ENCODE measurements around the gene SMG1. TPM values are rescaled to one million over a fixed set of nuclear protein-coding genes. Genes with fewer than 3 reads are reported as not detected.

Gene SMG1
- total RNA-seq, 1 experiment from 2014 or later: 96.4 TPM

GRCh38 chr16:18834864-18835263, 91.3 kb downstream of the SMG1 start:
- no peak overlapping the region for H2BK120ac ChIP-seq (ENCODE audit: low read depth, low read length, poor library complexity, severe bottlenecking)
- H3K27ac Mint-ChIP-seq: no peak overlapping the region
- no peak overlapping the region for H4K91ac ChIP-seq (ENCODE audit: insufficient read length, low read depth, low read length)
- no peak overlapping the region for H2BK12ac ChIP-seq (ENCODE audit: insufficient read length, low read depth, low read length)
- H3K9ac ChIP-seq (ENCODE audit: extremely low read depth, insufficient read length, low read length): no peak overlapping the region
- no peaks in the 10 kb centered on the region for H3K4me1 ChIP-seq (ENCODE audit: insufficient read depth, low read length)
- no peak overlapping the region for H3K56ac ChIP-seq (ENCODE audit: insufficient read length, low read depth, low read length)
- H2BK15ac ChIP-seq (ENCODE audit: low read depth, low read length): no peak overlapping the region
- H3K9me3 Mint-ChIP-seq: no peaks in the 10 kb centered on the region
- H3K79me2 ChIP-seq (ENCODE audit: insufficient read depth, low read length): no peaks in the 10 kb centered on the region
- H3K79me1 ChIP-seq (ENCODE audit: insufficient read depth, low read depth, low read length, poor library complexity, severe bottlenecking): no peaks in the 10 kb centered on the region
- H2BK20ac ChIP-seq (ENCODE audit: low read depth, low read length, poor library complexity, severe bottlenecking): no peak overlapping the region
- no peak overlapping the region for H3T11ph ChIP-seq (ENCODE audit: low read length)
- no peak overlapping the region for H3K23ac ChIP-seq (ENCODE audit: insufficient read length, low read depth, low read length)
- no CpG with 5 or more reads among the region's 4 CpGs for WGBS (ENCODE audit: extremely low coverage, insufficient read length, low lambda C conversion rate)
- H2BK5ac ChIP-seq (ENCODE audit: insufficient read length, low read length): no peak overlapping the region
- H3K14ac ChIP-seq (ENCODE audit: insufficient read depth, low read length): no peak overlapping the region
- H2AFZ ChIP-seq (ENCODE audit: low read length): no peak overlapping the region
- no peak overlapping the region for H4K8ac ChIP-seq (replicated peaks; ENCODE audit: insufficient read length, low read depth, low read length)
- no peak overlapping the region for H3K4ac ChIP-seq (ENCODE audit: low read depth, low read length)
- peaks cover 43 to 88% (median 88%) of the 10 kb centered on the region in 3 experiments for H3K36me3 Mint-ChIP-seq (ENCODE audit: insufficient read depth in 1 of 3, low read depth in 3 of 3)
- no peak overlapping the region for H3K18ac ChIP-seq (ENCODE audit: insufficient read length, low read depth, low read length)
- no peak overlapping the region for H3K4me3 Mint-ChIP-seq
- H3K27me3 Mint-ChIP-seq (ENCODE audit: low read depth): no peaks in the 10 kb centered on the region
- peaks cover 0 to 5% of the 10 kb centered on the region in 2 experiments; a peak in 1 of 4 replicates for H3K4me1 Mint-ChIP-seq
- no peaks in the 10 kb centered on the region for H3K27me3 ChIP-seq (ENCODE audit: insufficient read depth, low read length)
- H3K9me3 ChIP-seq (ENCODE audit: control insufficient read depth, low read depth, low read length): no peaks in the 10 kb centered on the region
- no peak for TF ChIP-seq CTCF (conservative IDR thresholded peaks at IDR 0.05)
- no peak overlapping the region for H3K27ac ChIP-seq (ENCODE audit: insufficient read length, low read depth, low read length)
- H2AK5ac ChIP-seq (ENCODE audit: insufficient read length, low read length): no peak overlapping the region
- H4K20me1 ChIP-seq (ENCODE audit: control insufficient read depth, insufficient read depth, insufficient read length): no peaks in the 10 kb centered on the region
- no peak for DNase-seq
- H3K23me2 ChIP-seq (ENCODE audit: insufficient read length, low read depth, low read length, poor library complexity, severe bottlenecking): no peaks in the 10 kb centered on the region
- H4K5ac ChIP-seq (ENCODE audit: insufficient read length, low read depth, low read length): no peak overlapping the region
- no peak overlapping the region for H3K4me2 ChIP-seq (ENCODE audit: insufficient read depth, insufficient read length, low read length)
